Measurements from ENCODE around the gene PCDHGB5. TPM values are rescaled to one million over a fixed set of nuclear protein-coding genes. Genes with fewer than 3 reads are reported as not detected.

PCDHGB5 gene
- total and polyA plus RNA-seq, 2 donors (not counting 3 experiments of a cell fraction or from before 2014, with no cell fraction given), result 10.1 to 14.4 TPM

GRCh38 chr5:141398608-141399007 is 861 bp downstream of the PCDHGB5 start:
- Histone ChIP-seq H3K36me3 (ENCODE audit: control insufficient read depth in 2 of 2, extremely low read depth in 1 of 2, insufficient read depth in 2 of 2, low read length in 2 of 2) (no peaks in the 10 kb centered on the region), H3K79me2 (ENCODE audit: control insufficient read depth, insufficient read depth, low read length) (no peaks in the 10 kb centered on the region), H3K9me1 (replicated peaks; ENCODE audit: control insufficient read depth, extremely low read depth, insufficient read depth, low read length) (no peaks in the 10 kb centered on the region), H3K9me3 (replicated peaks; ENCODE audit: control insufficient read depth, insufficient read depth, low read length) (peaks cover 2% of the 10 kb centered on the region), H3K9ac (replicated peaks; ENCODE audit: extremely low read depth, insufficient read depth, low read length) (no peak overlapping the region), H4K20me1 (replicated peaks; ENCODE audit: control insufficient read depth, extremely low read depth, insufficient read depth, low read length) (no peaks in the 10 kb centered on the region), H3K4me3 (replicated peaks in 1 of 3; ENCODE audit: insufficient read depth in 1 of 3, low read depth in 1 of 3, low read length in 3 of 3) (no peak overlapping the region), H2AFZ (ENCODE audit: low read depth, low read length) (no peak overlapping the region), H3K27ac (ENCODE audit: insufficient read depth, low read depth, low read length) (no peak overlapping the region), H3K4me1 (ENCODE audit: control insufficient read depth, extremely low read depth, insufficient read depth, low read length) (peaks cover 2% of the 10 kb centered on the region), H3K4me2 (ENCODE audit: insufficient read depth, low read length) (no peak overlapping the region), H3K27me3 (ENCODE audit: control insufficient read depth in 2 of 2, insufficient read depth in 2 of 2, low read length in 2 of 2) (peaks cover 37 to 69% of the 10 kb centered on the region in 2 experiments)
- no TSS peak for BruUV-seq (replicated peaks)
- dilution Hi-C loops (cut with MboI; ENCODE audit: extremely low pct_ligation_motif_present, low sequenced_read_pairs) (no loop called here), intact Hi-C loops (cut with micrococcal nuclease) (no loop called here)
- POLR2A ChIA-PET, result no interaction called here
- CTCF ChIA-PET, result interaction anchor here (1.2 to 3.5 kb wide), 12 partner anchors 8 to 165 kb away, joined by 6 to 45 read pairs (median 16); partner anchors contain the start of genes PCDHGA10, PCDHGA11, PCDHGA12 and PCDHGA2
- DNase-seq (ENCODE audit: low read depth, low spot score) (no peak), FAIRE-seq (no peak)
- TF ChIP-seq GATA2 (IDR thresholded peaks at IDR 0.05; ENCODE audit: insufficient read depth, insufficient read length, low read depth, low read length) (no peak), EZH2 (IDR thresholded peaks at IDR 0.05; ENCODE audit: borderline replicate concordance, low read depth, low read length, severe bottlenecking) (no peak), CTCF (IDR thresholded peaks at IDR 0.05; ENCODE audit: extremely low read depth in 1 of 2, insufficient read depth in 1 of 2, low read depth in 1 of 2, low read length in 2 of 2) (no peak), MYC (IDR thresholded peaks at IDR 0.05; ENCODE audit: low read depth, low read length) (no peak), JUN (IDR thresholded peaks at IDR 0.05; ENCODE audit: borderline replicate concordance, insufficient read depth, insufficient read length, low read depth) (no peak), POLR2A (IDR thresholded peaks at IDR 0.05; ENCODE audit: low read depth, low read length) (no peak), MAX (IDR thresholded peaks at IDR 0.05; ENCODE audit: insufficient read depth, insufficient read length) (no peak), POLR2AphosphoS5 (IDR thresholded peaks at IDR 0.05; ENCODE audit: insufficient read depth, low read depth, low read length) (no peak), FOS (IDR thresholded peaks at IDR 0.05; ENCODE audit: borderline replicate concordance, insufficient read depth, low read length) (no peak)
